Measurements from ENCODE around the gene E2F4.
A peak's percentile ranks its signal among the peaks of the same experiment; 100 is the strongest.

The E2F4 gene

GRCh38 chr16:67183627-67184452, 8.1 kb upstream of the E2F4 start, which contains the start of gene MATCAP1:
MATCAP1 (minus strand) TSS chr16:67183963; CDS start chr16:67180610, 3,353 bp downstream.
- peak within 1 kb of the TSS; percentile 69 for H3K4me3 ChIP-seq (ENCODE audit: control insufficient read depth, low read depth, low read length)
- peak; percentile 98 for DNase-seq (ENCODE audit: low read depth)
- TF ChIP-seq, protein P1, sequence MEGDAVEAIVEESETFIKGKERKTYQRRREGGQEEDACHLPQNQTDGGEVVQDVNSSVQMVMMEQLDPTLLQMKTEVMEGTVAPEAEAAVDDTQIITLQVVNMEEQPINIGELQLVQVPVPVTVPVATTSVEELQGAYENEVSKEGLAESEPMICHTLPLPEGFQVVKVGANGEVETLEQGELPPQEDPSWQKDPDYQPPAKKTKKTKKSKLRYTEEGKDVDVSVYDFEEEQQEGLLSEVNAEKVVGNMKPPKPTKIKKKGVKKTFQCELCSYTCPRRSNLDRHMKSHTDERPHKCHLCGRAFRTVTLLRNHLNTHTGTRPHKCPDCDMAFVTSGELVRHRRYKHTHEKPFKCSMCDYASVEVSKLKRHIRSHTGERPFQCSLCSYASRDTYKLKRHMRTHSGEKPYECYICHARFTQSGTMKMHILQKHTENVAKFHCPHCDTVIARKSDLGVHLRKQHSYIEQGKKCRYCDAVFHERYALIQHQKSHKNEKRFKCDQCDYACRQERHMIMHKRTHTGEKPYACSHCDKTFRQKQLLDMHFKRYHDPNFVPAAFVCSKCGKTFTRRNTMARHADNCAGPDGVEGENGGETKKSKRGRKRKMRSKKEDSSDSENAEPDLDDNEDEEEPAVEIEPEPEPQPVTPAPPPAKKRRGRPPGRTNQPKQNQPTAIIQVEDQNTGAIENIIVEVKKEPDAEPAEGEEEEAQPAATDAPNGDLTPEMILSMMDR (conservative IDR thresholded peaks at IDR 0.05; ENCODE audit: control insufficient read depth, insufficient read depth, low read depth, low read length): no peak

- TF ChIP-seq, protein P1 (conservative IDR thresholded peaks at IDR 0.05; ENCODE audit: control insufficient read depth, insufficient read depth, low read depth, low read length): no peak
- DNase-seq (ENCODE audit: low read depth): no peak
- peak overlapping the region; percentile 69 for H3K4me3 ChIP-seq (ENCODE audit: control insufficient read depth, low read depth, low read length)
Observed at GRCh38 chr16:67184453-67184994, 7.4 kb upstream of the E2F4 start.

- DNase-seq (ENCODE audit: low read depth): peak; percentile 90
- no peak overlapping the region for H3K4me3 ChIP-seq (ENCODE audit: control insufficient read depth, low read depth, low read length)
- TF ChIP-seq, protein P1 (conservative IDR thresholded peaks at IDR 0.05; ENCODE audit: control insufficient read depth, insufficient read depth, low read depth, low read length): peak; percentile 84
Observed at GRCh38 chr16:67184995-67185650, 6.8 kb upstream of the E2F4 start.

GRCh38 chr16:67185651-67186134, 6.3 kb upstream of the E2F4 start:
- DNase-seq (ENCODE audit: low read depth): no peak
- H3K4me3 ChIP-seq (ENCODE audit: control insufficient read depth, low read depth, low read length): no peak overlapping the region
- TF ChIP-seq, protein P1 (conservative IDR thresholded peaks at IDR 0.05; ENCODE audit: control insufficient read depth, insufficient read depth, low read depth, low read length): no peak

- TF ChIP-seq, protein P1 (conservative IDR thresholded peaks at IDR 0.05; ENCODE audit: control insufficient read depth, insufficient read depth, low read depth, low read length): no peak
- no peak for DNase-seq (ENCODE audit: low read depth)
- no peak overlapping the region for H3K4me3 ChIP-seq (ENCODE audit: control insufficient read depth, low read depth, low read length)
Observed at GRCh38 chr16:67186550-67186950, 5.4 kb upstream of the E2F4 start.

GRCh38 chr16:67187175-67187890, 4.6 kb upstream of the E2F4 start:
- no peak for DNase-seq (ENCODE audit: low read depth)
- H3K4me3 ChIP-seq (ENCODE audit: control insufficient read depth, low read depth, low read length): no peak overlapping the region
- TF ChIP-seq, protein P1 (conservative IDR thresholded peaks at IDR 0.05; ENCODE audit: control insufficient read depth, insufficient read depth, low read depth, low read length): no peak

Data from fibroblast of mammary gland (primary cell).